HCT116 (cell line): Measurements from ENCODE around the gene TMIE. TPM values are rescaled to one million over a fixed set of nuclear protein-coding genes. Genes with fewer than 3 reads are reported as not detected.

ENCODE experiments used
- ATAC-seq: fragments of 200-7000 bp; cut with Tn5 transposase; 2 replicates; pipeline ENCODE4 v1.9.1; 2020; ENCODE audit warnings: mild to moderate bottlenecking, moderate library complexity
- BruUV-seq: library from RNA; stranded (reverse); fragments of 400-500 nt; replicated peaks from 2 replicates; lab custom pipeline; 2021; lab: Mats Ljungman, UMichigan
- CTCF ChIA-PET: fragments of 300-600 bp; sonication (Branson Sonifier 250); formaldehyde crosslinking; loops from one replicate; lab custom pipeline; 2021; ENCODE audit warnings: antibody characterized with exemption; lab: Charles Lee
- POLR2A ChIA-PET: fragments of 300-600, 350-600 bp; sonication (Branson Sonifier 250); formaldehyde crosslinking; loops from one replicate; lab custom pipeline; 2021; ENCODE audit warnings: antibody characterized with exemption; lab: Charles Lee
- RAD21 ChIA-PET, 2 experiments: fragments of 300-600 bp; sonication (Branson Sonifier 250); formaldehyde crosslinking; loops; one replicate each; lab custom pipeline; 2023; ENCODE audit warnings: low total read pairs in 2 of 2; ENCODE audit not compliant: uncharacterized antibody in 2 of 2, unreplicated experiment in 2 of 2, low non-redundant PET in 1 of 2; lab: Charles Lee
- DNase-seq: peaks from one replicate; pipeline ENCODE4 v3.0.0-alpha.2; 2010; ENCODE audit warnings: low read depth, low spot score
- H2AFZ ChIP-seq: fragments of 200-600 bp; shearing (Covaris generic), sonication (generic); 2 replicates; pipeline ENCODE4 v1.6.1; 2017; ENCODE audit warnings: low read depth, mixed run types, mixed read lengths, antibody characterized with exemption, low read length; ENCODE audit not compliant: poor library complexity, severe bottlenecking
- H3K27ac ChIP-seq: 2 replicates; pipeline ENCODE4 v1.5.1; 2012; ENCODE audit warnings: low read depth, low read length
- H3K27me3 ChIP-seq: fragments of 200-600 bp; sonication (generic); 2 replicates; pipeline ENCODE4 v1.6.1; 2016; ENCODE audit warnings: mixed run types, low read length, mixed read lengths; ENCODE audit not compliant: insufficient read depth
- H3K36me3 ChIP-seq, 2 experiments: fragments of 200-500 bp in 1 of 2; fragments of 200-600 bp in 1 of 2; sonication (Bioruptor generic) in 1 of 2; sonication (generic) in 1 of 2; 2 replicates each; pipeline versions ENCODE4 v1.5.1 to v1.6.1; 2014 to 2016; ENCODE audit warnings: low read length in 2 of 2, inconsistent platforms in 1 of 2, mixed read lengths in 1 of 2, mixed run types in 1 of 2; ENCODE audit not compliant: insufficient read depth in 2 of 2, control insufficient read depth in 1 of 2
- H3K4me1 ChIP-seq, 2 experiments: fragments of 200-600 bp in 1 of 2; sonication (generic) in 1 of 2; 2 replicates each; pipeline versions ENCODE4 v1.5.1 to v1.6.1; 2012 to 2017; ENCODE audit warnings: low read length in 2 of 2, inconsistent platforms in 1 of 2, mild to moderate bottlenecking in 1 of 2, mixed read lengths in 1 of 2, mixed run types in 1 of 2, moderate library complexity in 1 of 2; ENCODE audit not compliant: insufficient read depth in 2 of 2, control insufficient read depth in 1 of 2
- H3K4me2 ChIP-seq: fragments of 200-600 bp; sonication (generic); 2 replicates; pipeline ENCODE4 v1.6.1; 2017; ENCODE audit warnings: mixed run types, low read length, mixed read lengths
- H3K4me3 ChIP-seq, 2 experiments: fragments of 200-600 bp in 1 of 2; sonication (generic) in 1 of 2; replicated peaks in 1 of 2; 2 replicates each; pipeline ENCODE4 v1.5.1; 2011 to 2016; ENCODE audit warnings: low read length in 2 of 2, control low read depth in 1 of 2, low read depth in 1 of 2, mild to moderate bottlenecking in 1 of 2, mixed read lengths in 1 of 2, mixed run types in 1 of 2
- H3K79me2 ChIP-seq: fragments of 200-600 bp; sonication (generic); 2 replicates; pipeline ENCODE4 v1.6.1; 2017; ENCODE audit warnings: mild to moderate bottlenecking, mixed run types, low read length, moderate library complexity, mixed read lengths; ENCODE audit not compliant: insufficient read depth
- H3K9ac ChIP-seq: fragments of 200-600 bp; sonication (generic); 2 replicates; pipeline ENCODE4 v1.6.1; 2016; ENCODE audit warnings: low read length, mixed read lengths
- H3K9me2 ChIP-seq: fragments of 200-600 bp; sonication (generic), shearing (Covaris generic); 2 replicates; pipeline ENCODE4 v1.6.1; 2017; ENCODE audit warnings: mixed run types, mild to moderate bottlenecking, moderate library complexity; ENCODE audit not compliant: insufficient read depth
- H3K9me3 ChIP-seq, 2 experiments: fragments of 200-500 bp in 1 of 2; fragments of 200-600 bp in 1 of 2; sonication (Bioruptor generic) in 1 of 2; sonication (generic) in 1 of 2; 2 replicates each; pipeline ENCODE4 v1.6.1; 2014 to 2017; ENCODE audit warnings: low read length in 2 of 2, mixed read lengths in 2 of 2, inconsistent platforms in 1 of 2, low read depth in 1 of 2, mild to moderate bottlenecking in 1 of 2, mixed run types in 1 of 2, moderate library complexity in 1 of 2; ENCODE audit not compliant: control insufficient read depth in 1 of 2, insufficient read depth in 1 of 2
- H4K20me1 ChIP-seq: fragments of 200-600 bp; sonication (generic), shearing (Covaris generic); 2 replicates; pipeline ENCODE4 v1.6.1; 2017; ENCODE audit warnings: mixed run types, mild to moderate bottlenecking, moderate library complexity; ENCODE audit not compliant: insufficient read depth
- CBX3 ChIP-seq: IDR thresholded peaks from 2 replicates; pipeline ENCODE4 v1.6.1; 2012; ENCODE audit warnings: low read depth
- ELF1 ChIP-seq: IDR thresholded peaks from 2 replicates; pipeline ENCODE4 v1.6.1; 2012; ENCODE audit warnings: low read depth, borderline replicate concordance
- FOSL1 ChIP-seq: IDR thresholded peaks from 2 replicates; pipeline ENCODE4 v1.6.1; 2012; ENCODE audit warnings: low read depth
- SIN3A ChIP-seq: IDR thresholded peaks from 2 replicates; pipeline ENCODE4 v1.6.1; 2012; ENCODE audit warnings: low read depth
- TCF7L2 ChIP-seq: IDR thresholded peaks from 2 replicates; pipeline ENCODE4 v1.7.0; 2011; ENCODE audit warnings: borderline replicate concordance, inconsistent platforms; ENCODE audit not compliant: insufficient read depth, insufficient read length; ENCODE audit errors: extremely low read depth
- ZFX ChIP-seq: fragments of 450-650 bp; IDR thresholded peaks from 2 replicates; pipeline ENCODE4 v1.6.1; 2017
- intact Hi-C: fragments of 100-400 bp; cut with micrococcal nuclease; formaldehyde crosslinking; loops from 2 replicates; pipeline ENCODE4 v1.10.0; 2022
- total RNA-seq: library from RNA; stranded (reverse); gene quantifications from one replicate; pipeline ENCODE4 v1.2.1, GENCODE V29; 2021; ENCODE audit not compliant: unreplicated experiment
- TF ChIP-seq, protein P1 (sequence below): IDR thresholded peaks from 2 replicates; pipeline ENCODE4 v1.6.1; 2012

TMIE gene
- total RNA-seq, 1 experiment from 2014 or later = 0.74 TPM

GRCh38 chr3:46714728-46715506 lies 13.7 kb downstream of the TMIE start:
- ChIA-PET CTCF (interaction anchor here (1.3 kb wide), 1 partner anchor 9 kb away, joined by 3 read pairs; no protein-coding TSS in a partner anchor), RAD21 (no interaction called here)
- Histone ChIP-seq H3K36me3 (no peaks in the 10 kb centered on the region), H3K4me1 (no peaks in the 10 kb centered on the region), H3K9ac (no peak overlapping the region), H3K4me2 (no peak overlapping the region), H3K4me3 (no peak overlapping the region), H3K9me3 (no peaks in the 10 kb centered on the region), H3K27ac (no peak overlapping the region), H3K9me2 (no peaks in the 10 kb centered on the region)
- intact Hi-C loops = no loop called here
- DNase-seq = no peak
- no peak for ATAC-seq
- no TSS peak for BruUV-seq
- TF ChIP-seq, protein P1, sequence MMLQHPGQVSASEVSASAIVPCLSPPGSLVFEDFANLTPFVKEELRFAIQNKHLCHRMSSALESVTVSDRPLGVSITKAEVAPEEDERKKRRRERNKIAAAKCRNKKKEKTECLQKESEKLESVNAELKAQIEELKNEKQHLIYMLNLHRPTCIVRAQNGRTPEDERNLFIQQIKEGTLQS = no peak
- TF ChIP-seq SIN3A (no peak), ELF1 (no peak), FOSL1 (no peak), CBX3 (no peak), TCF7L2 (no peak)
- TF ChIP-seq, all 23 proteins: peak for 0
- Histone ChIP-seq H3K79me2 (no peaks in the 10 kb centered on the region), H3K27me3 (no peaks in the 10 kb centered on the region), H4K20me1 (no peaks in the 10 kb centered on the region), H2AFZ (no peak overlapping the region)
- POLR2A ChIA-PET = no interaction called here

GRCh38 chr3:46715507-46716175 lies 14.4 kb downstream of the TMIE start:
- H3K27me3 ChIP-seq = no peaks in the 10 kb centered on the region
- intact Hi-C loops = no loop called here
- DNase-seq = no peak
- no peaks in the 10 kb centered on the region for H3K79me2 ChIP-seq
- no peak overlapping the region for H3K9ac ChIP-seq
- POLR2A ChIA-PET = no interaction called here
- no peaks in the 10 kb centered on the region for H3K4me1 ChIP-seq
- TF ChIP-seq ZFX = no peak
- TF ChIP-seq, all 23 proteins: peak for 0
- Histone ChIP-seq H3K4me3 (no peak overlapping the region), H3K36me3 (no peaks in the 10 kb centered on the region), H3K4me2 (no peak overlapping the region), H3K9me2 (no peaks in the 10 kb centered on the region), H2AFZ (no peak overlapping the region), H3K27ac (no peak overlapping the region), H3K9me3 (no peaks in the 10 kb centered on the region), H4K20me1 (no peaks in the 10 kb centered on the region)
- ChIA-PET RAD21 (no interaction called here), CTCF (interaction anchor here (1.3 kb wide), 1 partner anchor 10 kb away, joined by 3 read pairs; no protein-coding TSS in a partner anchor)
- no peak for ATAC-seq
- BruUV-seq = no TSS peak
